CD4-positive, alpha-beta T cell treated with Interleukin-2 at 100 ng/mL for 4 hours (primary cell): ENCODE results near the gene PNKD.
A peak's percentile ranks its signal among the peaks of the same experiment; 100 is the strongest.

Experiments
- DNase-seq: peaks from one replicate; pipeline ENCODE4 v3.0.0-alpha.2; 2020; ENCODE audit warnings: low spot score

The PNKD gene

DNA sequence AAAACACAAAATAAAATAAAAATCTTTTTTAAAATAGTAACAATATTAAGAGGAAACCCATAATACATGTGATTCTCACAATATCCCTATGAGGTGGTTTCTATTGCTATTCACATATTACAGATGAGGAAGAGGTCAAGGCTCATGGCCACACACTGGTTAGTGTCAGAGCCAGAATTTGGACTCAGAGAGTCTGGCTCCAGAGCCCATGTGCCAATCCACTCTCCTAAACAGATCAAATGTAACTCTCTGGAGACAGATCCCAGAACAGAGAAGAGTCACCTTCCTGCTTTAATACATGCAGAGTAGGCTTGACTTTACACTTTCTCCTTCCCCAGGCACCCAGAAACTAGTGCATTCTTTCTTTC lies 101.6 kb downstream of the PNKD start:
- no peak for DNase-seq

DNA sequence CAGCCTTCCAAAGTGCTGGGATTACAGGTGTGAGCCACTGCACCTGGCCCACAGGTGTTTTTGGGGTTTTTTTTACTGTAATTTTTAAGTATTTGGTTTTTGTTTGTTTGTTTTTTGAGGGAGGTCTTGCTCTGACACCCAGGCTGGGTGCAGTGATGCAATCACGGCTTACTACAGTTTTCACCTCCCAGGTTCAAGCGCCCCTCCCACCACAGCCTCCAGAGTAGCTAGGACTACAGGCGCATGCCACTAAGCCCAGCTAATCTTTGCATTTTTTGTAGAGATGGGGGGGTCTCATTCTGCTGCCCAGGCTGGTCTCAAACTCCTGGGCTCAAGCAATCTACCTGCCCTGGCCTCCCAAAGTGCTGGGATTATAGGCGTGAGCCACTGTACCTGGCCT lies 104.5 kb downstream of the PNKD start:
- DNase-seq = no peak

DNA sequence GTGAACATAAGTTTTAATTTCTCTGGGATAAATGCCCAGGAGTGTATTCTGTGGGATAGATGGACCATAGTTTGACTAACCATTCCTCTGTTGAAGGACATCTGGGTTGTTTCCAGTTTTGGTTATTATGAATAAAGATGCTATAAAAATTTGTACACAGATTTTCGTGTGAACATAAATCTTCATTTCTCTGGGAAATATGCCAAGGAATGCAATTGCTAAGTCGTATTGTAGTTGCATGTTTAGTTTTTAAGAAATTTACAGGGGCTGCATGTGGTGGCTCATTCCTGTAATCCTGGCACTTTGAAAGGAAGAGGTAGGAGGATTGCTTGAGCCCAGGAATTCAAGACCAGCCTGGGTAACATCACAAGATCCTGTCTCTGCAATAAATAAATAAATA lies 104.9 kb downstream of the PNKD start:
- no peak for DNase-seq

DNA sequence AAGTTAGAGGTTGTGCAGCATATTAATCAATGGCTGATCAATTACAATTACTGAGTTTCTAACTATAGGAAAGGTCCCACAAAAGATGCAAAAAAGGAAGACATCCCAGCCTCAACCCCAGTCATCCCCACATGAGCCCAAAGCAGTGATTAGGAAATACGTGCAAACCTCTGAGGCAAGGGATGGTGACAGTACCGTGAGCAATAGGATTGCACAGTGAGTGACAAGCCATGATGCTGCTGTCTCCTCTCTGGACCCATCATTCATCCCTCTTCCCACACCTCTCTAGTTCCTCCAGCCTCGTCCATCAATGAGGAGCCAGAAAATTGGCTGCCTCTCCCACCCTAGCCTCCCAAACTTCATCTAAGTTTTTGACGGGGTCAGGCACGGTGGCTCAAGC lies 107.7 kb downstream of the PNKD start:
- DNase-seq = no peak

DNA sequence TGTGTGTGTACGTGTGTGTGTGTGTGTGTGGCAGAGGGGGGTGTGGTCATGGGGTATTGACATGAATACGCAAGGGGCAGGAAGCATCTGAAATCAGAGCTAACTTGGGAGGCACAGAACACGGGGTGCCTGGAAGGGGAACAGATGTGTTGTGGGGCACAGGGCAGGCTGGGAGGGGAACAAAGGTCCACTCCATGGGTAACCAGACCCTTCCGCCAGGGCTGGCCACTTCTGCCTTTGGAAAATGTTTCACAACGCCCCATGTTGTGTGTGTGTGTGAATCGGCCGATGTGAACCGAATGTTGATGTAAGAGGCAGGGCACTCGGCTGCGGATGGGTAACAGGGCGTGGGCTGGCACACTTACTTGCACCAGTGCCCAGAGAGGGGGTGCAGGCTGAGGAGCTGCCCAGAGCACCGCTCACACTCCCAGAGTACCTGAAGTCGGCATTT lies 111.6 kb downstream of the PNKD start, which contains the start of gene SLC11A1:
TSS of gene SLC11A1 (plus strand) at position 358 of the 451 bp plus-strand sequence. CDS start 96 bp downstream, outside the sequence.
- no peak for DNase-seq

DNA sequence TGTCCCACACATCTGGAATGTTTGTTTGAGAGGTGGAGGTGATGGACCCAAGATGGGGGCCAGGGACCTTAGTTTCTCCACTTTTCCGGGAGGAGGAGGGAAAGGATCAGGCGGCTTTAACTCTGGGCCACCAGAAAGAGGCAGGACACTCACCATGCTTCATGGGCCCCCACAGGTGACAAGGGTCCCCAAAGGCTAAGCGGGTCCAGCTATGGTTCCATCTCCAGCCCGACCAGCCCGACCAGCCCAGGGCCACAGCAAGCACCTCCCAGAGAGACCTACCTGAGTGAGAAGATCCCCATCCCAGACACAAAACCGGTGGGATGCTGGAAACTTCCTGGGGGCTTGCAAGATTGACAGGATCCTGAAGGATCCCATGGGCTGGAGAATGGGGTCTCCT lies 112.5 kb downstream of the PNKD start:
- DNase-seq = no peak

DNA sequence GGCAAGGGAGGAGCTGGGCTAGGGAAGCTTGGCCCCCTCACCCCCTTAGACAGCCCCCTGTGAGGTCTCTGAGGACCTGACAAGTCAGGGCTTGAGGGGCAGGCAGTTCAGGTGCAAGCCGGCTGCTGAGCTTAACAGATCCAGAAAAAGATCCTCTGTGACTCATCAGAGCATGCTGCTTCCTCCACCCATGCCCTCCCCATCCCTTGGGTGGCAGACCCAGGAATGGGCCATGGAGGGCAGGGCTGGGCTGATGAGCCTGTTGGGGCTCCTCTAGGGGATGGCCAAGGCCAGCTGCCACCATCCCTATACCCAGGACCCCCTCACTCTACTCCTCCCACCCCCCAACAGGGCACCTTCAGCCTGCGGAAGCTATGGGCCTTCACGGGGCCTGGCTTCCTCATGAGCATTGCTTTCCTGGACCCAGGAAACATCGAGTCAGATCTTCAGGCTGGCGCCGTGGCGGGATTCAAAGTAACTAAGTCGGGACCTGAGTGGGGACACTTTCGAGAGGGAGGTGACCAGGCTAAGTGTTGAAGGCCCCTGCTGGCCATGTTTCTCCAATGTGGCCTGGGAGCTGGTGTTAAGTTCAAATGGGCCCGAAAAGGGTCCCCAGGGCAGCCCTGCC lies 113.7 kb downstream of the PNKD start:
- no peak for DNase-seq

DNA sequence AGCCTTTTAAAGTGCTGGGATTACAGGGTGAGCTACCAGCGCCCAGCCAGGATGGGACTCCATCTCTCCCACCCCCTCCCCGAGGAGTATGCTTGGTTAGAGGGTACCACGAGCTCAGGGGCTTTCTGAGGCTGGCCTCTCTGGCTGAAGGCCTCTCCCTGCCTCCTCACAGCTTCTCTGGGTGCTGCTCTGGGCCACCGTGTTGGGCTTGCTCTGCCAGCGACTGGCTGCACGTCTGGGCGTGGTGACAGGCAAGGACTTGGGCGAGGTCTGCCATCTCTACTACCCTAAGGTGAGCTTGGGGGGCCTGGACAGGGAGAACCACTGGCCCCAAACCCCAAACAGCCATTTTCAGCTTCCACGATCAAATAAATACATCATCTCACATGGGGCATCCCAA lies 114.7 kb downstream of the PNKD start:
- DNase-seq = no peak

DNA sequence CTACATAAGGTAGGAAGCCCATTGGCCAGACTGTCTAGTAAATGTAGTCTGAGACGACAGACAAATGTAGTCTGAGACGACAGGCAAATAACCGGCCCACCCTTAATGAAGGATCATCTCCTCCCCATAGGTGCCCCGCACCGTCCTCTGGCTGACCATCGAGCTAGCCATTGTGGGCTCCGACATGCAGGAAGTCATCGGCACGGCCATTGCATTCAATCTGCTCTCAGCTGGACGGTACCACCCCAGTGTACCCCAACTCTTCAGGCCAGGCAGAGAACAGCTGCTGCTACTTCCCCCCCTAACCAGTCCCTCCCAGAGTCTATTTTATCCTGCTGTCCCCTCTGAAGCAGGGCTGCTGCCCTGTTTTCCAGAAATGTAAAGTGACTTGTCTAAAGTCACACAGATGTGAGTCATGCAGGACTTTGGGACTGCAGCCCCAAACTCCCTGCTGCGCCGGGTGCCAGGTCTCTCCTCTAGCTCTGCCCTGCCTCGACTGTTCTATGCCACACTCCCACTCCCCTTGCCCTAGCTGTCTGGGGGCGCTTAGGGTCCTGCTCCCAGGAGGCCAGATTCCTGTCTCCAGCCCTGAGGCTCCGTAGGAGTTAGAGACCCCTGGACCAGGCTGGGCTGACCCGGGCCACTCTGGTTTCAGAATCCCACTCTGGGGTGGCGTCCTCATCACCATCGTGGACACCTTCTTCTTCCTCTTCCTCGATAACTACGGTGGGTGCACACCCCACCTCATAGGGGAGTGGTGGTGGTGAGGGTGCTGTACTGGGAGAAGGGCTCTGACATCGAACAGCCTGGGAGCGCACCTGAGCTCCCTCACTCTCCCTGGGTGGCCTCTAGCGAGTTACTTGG lies 116.4 kb downstream of the PNKD start:
- DNase-seq = no peak

DNA sequence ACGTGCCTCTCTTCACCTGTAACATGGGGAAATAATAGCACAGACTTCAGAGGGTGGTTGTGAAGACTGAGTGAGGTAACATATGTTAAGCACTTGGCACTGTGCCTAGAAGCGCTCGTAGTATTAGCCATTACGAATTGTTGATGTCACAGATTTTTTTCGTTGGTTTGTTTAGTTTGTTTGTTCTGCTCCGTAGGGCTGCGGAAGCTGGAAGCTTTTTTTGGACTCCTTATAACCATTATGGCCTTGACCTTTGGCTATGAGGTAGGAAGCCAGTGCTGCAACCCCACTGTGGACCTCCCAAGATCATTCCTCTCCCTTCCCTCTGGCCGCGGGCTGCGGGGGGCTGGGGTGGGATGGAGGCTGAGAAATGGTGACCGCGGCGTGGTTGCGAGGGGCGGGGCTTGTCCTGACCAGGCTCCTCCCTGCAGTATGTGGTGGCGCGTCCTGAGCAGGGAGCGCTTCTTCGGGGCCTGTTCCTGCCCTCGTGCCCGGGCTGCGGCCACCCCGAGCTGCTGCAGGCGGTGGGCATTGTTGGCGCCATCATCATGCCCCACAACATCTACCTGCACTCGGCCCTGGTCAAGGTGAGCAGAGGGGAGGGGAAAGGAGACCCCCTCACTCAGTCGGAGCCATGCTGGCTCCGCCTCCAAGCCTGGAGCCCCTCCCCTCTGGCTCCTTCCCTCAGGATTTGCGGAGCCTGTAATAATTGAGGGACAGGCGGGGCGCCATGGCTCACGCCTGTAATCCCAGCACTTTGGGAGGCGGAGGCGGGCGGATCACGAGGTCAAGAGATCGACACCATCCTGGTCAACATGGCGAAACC lies 117.3 kb downstream of the PNKD start:
- DNase-seq = peak; percentile 7

DNA sequence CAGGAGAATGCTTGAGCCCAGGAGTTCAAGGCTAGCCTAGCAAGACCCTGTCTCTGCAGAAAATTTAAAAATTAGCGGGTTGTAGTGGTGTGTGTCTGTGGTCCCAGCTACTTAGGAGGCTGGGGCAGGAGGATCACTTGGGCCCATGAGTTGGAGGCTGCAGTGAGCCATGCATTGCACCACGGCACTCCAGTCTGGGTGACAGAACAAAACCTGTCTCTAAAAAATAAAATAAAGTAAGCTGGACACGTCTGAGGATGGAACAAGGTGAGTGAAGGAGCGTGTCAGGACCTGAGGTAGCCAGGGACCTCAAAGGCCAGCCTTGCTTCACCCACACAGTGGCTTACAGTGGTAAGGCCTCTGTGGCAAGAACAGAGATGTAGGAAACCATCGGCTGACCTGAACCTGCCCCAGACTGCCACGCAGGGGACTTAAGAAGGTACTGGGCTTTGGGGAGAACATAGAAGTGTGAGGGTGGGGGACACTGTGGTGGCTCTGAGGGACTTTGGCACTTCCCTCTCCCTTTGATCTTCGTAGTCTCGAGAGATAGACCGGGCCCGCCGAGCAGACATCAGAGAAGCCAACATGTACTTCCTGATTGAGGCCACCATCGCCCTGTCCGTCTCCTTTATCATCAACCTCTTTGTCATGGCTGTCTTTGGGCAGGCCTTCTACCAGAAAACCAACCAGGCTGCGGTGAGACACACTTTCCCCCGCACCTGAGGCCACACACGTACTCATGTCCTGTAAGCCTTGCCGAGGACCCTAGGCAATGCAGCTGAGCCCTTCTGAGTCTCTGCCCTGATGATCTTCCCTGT lies 119.2 kb downstream of the PNKD start:
- DNase-seq = no peak

DNA sequence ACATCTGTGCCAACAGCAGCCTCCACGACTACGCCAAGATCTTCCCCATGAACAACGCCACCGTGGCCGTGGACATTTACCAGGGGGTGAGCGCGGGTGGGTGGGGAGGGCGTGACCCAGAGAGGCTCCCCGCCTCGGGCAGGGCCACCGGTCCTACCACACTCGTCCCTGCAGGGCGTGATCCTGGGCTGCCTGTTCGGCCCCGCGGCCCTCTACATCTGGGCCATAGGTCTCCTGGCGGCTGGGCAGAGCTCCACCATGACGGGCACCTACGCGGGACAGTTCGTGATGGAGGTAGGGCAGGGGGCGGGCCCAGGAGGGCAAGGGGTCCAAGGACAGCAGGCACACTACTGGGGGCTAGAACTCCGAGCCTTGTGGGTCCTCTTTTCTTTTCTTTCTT lies 120.9 kb downstream of the PNKD start:
- no peak for DNase-seq

DNA sequence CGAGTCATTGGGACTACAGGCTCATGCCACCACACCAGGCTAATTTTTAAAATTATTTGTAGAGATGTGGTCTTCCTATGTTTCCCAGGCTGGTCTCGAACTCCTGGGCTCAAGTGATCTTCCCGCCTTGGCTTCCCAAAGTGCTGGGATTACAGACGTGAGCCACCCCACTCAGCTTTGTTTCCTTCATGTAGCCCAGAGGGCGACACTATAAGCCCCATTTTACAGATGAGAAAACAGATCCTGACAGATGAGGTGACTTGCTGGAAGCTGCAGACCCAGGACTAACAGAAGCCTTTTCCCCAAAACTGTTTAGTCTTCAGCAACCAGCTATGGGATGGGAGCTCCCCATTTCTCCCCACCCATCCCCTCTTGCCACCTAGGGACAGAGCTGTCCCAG lies 122.1 kb downstream of the PNKD start:
- no peak for DNase-seq

DNA sequence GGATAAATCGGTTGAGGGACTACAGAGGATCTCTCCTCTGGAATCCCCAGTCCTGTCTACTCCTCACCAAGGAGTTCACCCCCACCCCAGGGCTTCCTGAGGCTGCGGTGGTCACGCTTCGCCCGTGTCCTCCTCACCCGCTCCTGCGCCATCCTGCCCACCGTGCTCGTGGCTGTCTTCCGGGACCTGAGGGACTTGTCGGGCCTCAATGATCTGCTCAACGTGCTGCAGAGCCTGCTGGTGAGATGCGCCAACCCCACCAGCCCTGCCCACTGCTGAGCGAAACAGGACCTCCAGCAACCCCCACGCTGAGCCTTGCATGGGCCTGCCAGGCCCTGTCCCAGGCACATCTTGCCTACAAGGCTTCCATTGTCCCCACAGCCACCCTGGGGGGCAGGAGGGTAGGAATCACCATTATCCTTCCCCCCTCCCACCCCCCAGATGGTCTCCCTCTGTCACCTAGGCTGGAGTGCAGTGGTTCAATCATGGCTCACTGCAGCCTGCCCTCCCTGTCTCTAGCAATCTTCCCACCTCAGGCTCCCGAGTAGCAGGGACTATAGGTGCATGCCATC lies 122.7 kb downstream of the PNKD start:
- no peak for DNase-seq

DNA sequence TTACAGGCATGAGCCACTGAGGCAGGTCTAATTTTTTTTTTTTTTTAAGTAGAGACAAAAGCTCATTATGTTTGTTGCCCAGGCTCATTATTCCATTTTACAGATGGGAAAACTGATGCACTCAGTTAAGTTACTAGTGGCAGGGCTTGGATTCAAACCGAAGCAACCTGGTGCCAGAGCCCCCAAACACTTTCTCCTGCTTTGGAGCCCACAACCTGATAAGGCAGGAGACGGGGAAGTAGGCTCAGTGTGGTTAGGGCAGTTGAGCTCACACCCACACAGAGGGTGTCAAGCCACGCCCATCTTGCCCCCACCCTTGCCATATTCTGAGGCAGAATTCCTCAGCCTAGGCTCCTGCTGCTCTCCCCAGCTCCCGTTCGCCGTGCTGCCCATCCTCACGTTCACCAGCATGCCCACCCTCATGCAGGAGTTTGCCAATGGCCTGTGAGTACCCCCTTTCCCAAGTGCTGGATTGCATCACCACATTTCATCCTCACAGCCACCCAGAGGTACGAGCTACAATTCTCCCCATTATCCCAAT lies 123.5 kb downstream of the PNKD start:
- DNase-seq = peak; percentile 15

DNA sequence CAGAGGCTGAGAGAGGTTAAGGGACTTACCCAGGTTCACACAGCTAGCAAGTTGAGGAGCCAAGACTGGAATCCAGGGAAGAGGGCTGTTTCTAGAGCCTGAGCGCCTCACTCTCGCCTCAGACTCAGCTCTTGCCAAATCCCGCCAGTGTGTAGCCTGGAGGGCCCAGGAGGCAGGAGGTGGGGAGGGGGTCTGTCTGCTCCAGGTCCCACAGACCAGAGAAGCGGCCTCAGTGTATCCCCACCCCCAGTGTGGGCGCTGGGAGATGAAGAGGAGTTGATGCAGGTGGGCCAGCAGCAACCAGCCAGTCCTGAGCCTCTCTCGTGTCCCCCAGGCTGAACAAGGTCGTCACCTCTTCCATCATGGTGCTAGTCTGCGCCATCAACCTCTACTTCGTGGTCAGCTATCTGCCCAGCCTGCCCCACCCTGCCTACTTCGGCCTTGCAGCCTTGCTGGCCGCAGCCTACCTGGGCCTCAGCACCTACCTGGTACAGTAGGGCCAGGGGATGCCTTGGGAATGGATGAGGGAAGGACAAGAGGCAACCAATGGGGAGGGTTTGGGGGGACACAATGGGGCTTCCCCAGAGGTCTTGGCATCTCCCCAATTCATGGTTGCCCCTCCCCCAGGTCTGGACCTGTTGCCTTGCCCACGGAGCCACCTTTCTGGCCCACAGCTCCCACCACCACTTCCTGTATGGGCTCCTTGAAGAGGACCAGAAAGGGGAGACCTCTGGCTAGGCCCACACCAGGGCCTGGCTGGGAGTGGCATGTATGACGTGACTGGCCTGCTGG lies 124.2 kb downstream of the PNKD start:
- no peak for DNase-seq

DNA sequence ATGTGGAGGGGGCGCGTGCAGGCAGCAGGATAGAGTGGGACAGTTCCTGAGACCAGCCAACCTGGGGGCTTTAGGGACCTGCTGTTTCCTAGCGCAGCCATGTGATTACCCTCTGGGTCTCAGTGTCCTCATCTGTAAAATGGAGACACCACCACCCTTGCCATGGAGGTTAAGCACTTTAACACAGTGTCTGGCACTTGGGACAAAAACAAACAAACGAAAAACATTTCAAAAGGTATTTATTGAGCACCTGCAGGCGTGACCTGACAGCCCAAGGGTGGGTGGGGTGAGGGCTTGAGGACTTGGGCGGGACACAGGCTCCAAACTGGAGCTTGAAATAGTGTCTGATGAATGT lies 124.7 kb downstream of the PNKD start:
- no peak for DNase-seq

DNA sequence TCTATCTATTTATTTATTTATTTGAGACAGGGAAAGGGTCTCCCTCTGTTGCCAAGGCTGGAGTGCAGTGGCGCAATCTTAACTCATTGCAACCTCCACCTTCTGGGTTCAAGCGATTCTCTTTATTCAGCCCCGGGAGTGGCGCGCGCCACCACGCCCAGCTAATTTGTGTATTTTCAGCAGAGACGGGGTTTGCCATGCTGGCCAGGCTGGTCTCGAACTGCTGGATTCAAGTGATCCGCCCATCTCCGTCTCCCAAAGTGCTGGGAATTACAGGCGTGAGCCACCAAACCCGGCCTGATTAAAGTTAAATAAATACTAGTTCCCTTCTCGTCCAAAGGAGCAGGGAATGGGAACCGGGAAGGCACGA lies 125.1 kb downstream of the PNKD start:
- DNase-seq = no peak

DNA sequence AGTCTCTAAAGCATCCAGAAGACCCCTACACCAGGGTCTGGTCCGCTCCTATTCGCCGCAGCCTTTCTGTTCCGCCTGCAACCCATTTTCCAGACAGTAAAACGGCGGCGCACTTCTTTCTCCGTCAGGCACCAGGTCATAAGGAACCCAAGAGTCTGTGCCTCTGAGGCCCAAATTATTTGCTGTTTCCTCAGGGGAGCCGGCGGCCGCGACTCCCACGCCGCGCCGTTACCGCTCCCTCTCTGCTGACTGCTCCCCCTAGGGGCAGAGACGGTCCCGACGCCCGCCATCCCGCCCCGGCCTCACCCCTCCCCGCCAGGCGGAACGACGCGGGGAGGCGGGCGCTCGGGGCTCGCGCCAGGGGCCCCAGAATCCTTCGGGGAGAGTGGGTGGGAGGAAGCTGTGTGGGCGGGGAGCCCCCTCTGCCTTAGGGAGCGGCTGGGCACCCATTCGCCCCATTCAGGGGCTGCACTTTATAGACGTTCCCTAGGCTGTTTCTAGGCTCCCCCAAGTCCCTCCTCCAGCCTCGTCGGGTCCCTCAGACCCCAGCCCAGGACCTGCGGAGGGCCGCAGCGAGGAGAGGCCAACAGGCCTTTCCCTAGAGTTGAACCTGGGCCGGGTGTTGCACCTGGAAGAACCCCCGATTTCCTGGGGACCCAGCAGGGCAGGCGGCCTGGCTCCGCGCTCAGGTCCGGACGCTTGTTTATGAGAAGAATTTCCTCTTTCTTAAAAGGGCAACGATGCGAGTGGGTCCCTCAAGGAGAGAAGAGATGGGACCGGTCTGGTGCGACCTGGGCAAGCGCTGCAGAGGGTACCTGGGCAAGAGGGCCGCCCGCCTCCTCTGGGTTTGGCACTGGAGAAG lies 125.7 kb downstream of the PNKD start:
- peak; percentile 97 for DNase-seq
